GM08714 (cell line): ENCODE data around the gene TAF5.

Experiments
- H3K4me3 ChIP-seq: fragments of 200-500 bp; sonication (Bioruptor generic); 2 replicates; pipeline ENCODE4 v1.5.1; 2014; ENCODE audit warnings: mild to moderate bottlenecking, low read length, inconsistent platforms
- ZNF274 ChIP-seq: IDR thresholded peaks from 2 replicates; pipeline ENCODE4 v1.6.1; 2012; ENCODE audit warnings: mild to moderate bottlenecking, low read depth, low read length

TAF5 gene

GRCh38 chr10:103429647-103430046 lies 61.9 kb downstream of the TAF5 start:
- H3K4me3 ChIP-seq: no peak overlapping the region
- no peak for TF ChIP-seq ZNF274

- TF ChIP-seq ZNF274: no peak
Measured at GRCh38 chr10:103431902-103432301, 64.1 kb downstream of the TAF5 start.

DNA sequence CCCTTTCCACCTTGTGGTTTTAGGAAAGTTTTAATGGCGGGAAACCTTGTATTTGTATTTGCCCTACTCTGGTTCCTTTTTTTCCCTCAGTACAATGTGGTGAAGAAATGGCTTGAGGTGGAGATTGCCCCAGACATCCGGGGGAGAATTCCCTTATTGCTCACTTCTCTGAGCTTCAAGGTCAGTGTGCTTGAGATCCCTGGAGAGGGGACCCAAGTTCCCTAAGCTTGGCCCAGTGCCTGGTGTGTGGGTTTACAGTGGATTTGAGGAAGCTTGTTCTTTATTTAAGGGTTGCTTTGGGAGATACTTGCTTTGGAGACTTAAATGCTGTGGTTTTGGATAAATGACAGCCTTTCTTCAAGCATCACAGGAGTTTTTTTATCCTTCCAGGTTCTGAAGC lies 66.1 kb downstream of the TAF5 start:
- TF ChIP-seq ZNF274: no peak
- H3K4me3 ChIP-seq: no peak overlapping the region

More at GRCh38 chr10:103431902-103432301, 64.1 kb downstream of the TAF5 start:
- H3K4me3 ChIP-seq: no peak overlapping the region
